ENCODE measurements around the gene JAK2. TPM values are rescaled to one million over a fixed set of nuclear protein-coding genes. Genes with fewer than 3 reads are reported as not detected.

JAK2 gene
- total and polyA plus RNA-seq, 9 of the 15 experiments (the other 6 are each of a cell fraction or from before 2014, with no cell fraction given): 4.7 to 23.4 (median 15.3) TPM

- intact Hi-C loops (cut with micrococcal nuclease): no loop called here
- no peak overlapping the region for H3K4me2 ChIP-seq (ENCODE audit: insufficient read depth, low read length)
- no peak overlapping the region for H3K9ac ChIP-seq (ENCODE audit: insufficient read depth in 1 of 2, low read depth in 2 of 2, low read length in 2 of 2)
- DNase-seq (ENCODE audit: extremely low read depth in 1 of 4, low spot score in 3 of 4): no peak
- H3K4me3 ChIP-seq: no peak overlapping the region
- no peak for TF ChIP-seq RBM17 (IDR thresholded peaks at IDR 0.05; ENCODE audit: borderline replicate concordance, low read depth, low read length)
- TF ChIP-seq HNRNPUL1 (IDR thresholded peaks at IDR 0.05; ENCODE audit: low read length): no peak
- TF ChIP-seq RUNX1 (IDR thresholded peaks at IDR 0.05; ENCODE audit: low read depth): no peak
- TF ChIP-seq, protein P1, sequence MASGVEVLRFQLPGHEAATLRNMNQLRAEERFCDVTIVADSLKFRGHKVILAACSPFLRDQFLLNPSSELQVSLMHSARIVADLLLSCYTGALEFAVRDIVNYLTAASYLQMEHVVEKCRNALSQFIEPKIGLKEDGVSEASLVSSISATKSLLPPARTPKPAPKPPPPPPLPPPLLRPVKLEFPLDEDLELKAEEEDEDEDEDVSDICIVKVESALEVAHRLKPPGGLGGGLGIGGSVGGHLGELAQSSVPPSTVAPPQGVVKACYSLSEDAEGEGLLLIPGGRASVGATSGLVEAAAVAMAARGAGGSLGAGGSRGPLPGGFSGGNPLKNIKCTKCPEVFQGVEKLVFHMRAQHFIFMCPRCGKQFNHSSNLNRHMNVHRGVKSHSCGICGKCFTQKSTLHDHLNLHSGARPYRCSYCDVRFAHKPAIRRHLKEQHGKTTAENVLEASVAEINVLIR (CRISPR knock-in tag; IDR thresholded peaks at IDR 0.05): no peak
- TF ChIP-seq ZNF354B (CRISPR knock-in tag; IDR thresholded peaks at IDR 0.05): no peak
- no peak for TF ChIP-seq RBM39 (optimal IDR thresholded peaks at IDR 0.05; ENCODE audit: low read depth, low read length)
- no peak for TF ChIP-seq BRD4 (IDR thresholded peaks at IDR 0.05)
- TF ChIP-seq ZNF217 (CRISPR knock-in tag; IDR thresholded peaks at IDR 0.05): no peak
- no peak for TF ChIP-seq BHLHE40 (IDR thresholded peaks at IDR 0.05; ENCODE audit: low read length)
- TF ChIP-seq CHD2 (IDR thresholded peaks at IDR 0.05; ENCODE audit: low read depth, low read length): no peak
- TF ChIP-seq, protein P2, sequence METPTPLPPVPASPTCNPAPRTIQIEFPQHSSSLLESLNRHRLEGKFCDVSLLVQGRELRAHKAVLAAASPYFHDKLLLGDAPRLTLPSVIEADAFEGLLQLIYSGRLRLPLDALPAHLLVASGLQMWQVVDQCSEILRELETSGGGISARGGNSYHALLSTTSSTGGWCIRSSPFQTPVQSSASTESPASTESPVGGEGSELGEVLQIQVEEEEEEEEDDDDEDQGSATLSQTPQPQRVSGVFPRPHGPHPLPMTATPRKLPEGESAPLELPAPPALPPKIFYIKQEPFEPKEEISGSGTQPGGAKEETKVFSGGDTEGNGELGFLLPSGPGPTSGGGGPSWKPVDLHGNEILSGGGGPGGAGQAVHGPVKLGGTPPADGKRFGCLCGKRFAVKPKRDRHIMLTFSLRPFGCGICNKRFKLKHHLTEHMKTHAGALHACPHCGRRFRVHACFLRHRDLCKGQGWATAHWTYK (CRISPR knock-in tag; IDR thresholded peaks at IDR 0.05): no peak
- no peak for TF ChIP-seq BMI1 (IDR thresholded peaks at IDR 0.05; ENCODE audit: low read length)
- TF ChIP-seq CXXC5 (CRISPR knock-in tag; IDR thresholded peaks at IDR 0.05): no peak
- BruUV-seq (replicated peaks): no TSS peak
- ChIA-PET CTCF (ENCODE audit: low intra/inter-chr PET ratio) (no interaction called here), POLR2A (no interaction called here)
- H3K36me3 ChIP-seq (ENCODE audit: control insufficient read depth, insufficient read depth, low read length): peaks cover 91% of the 10 kb centered on the region; the same call in 2 of the 3 replicates
- H3K79me2 ChIP-seq (ENCODE audit: control insufficient read depth, insufficient read depth, low read length): peaks cover 40% of the 10 kb centered on the region
- H3K27ac ChIP-seq (ENCODE audit: extremely low read depth, low read depth, low read length): no peak overlapping the region
- no peaks in the 10 kb centered on the region for H4K20me1 ChIP-seq (replicated peaks; ENCODE audit: control insufficient read depth, insufficient read depth, low read length)
- in situ Hi-C loops (cut with MboI): no loop called here
- H3K27me3 ChIP-seq (ENCODE audit: control insufficient read depth in 2 of 2, insufficient read depth in 2 of 2, low read length in 2 of 2): no peaks in the 10 kb centered on the region
- no peaks in the 10 kb centered on the region; a peak in 1 of 5 replicates for H3K4me1 ChIP-seq (replicated peaks in 1 of 2; ENCODE audit: control insufficient read depth in 2 of 2, insufficient read depth in 2 of 2, low read length in 2 of 2)
- WGBS (ENCODE audit: insufficient coverage, low coverage, missing lambda C conversion rate): 93% methylated on average over 3 of the region's 3 CpGs
- no peak for FAIRE-seq
- no peaks in the 10 kb centered on the region; the same call in 1 of the 2 replicates for H3K9me3 ChIP-seq (replicated peaks; ENCODE audit: control insufficient read depth, insufficient read depth, low read depth, low read length)
- no peak overlapping the region for H2AFZ ChIP-seq (ENCODE audit: low read depth, low read length)
- no peaks in the 10 kb centered on the region for H3K9me1 ChIP-seq (ENCODE audit: control insufficient read depth, insufficient read depth, low read length)
- ATAC-seq: no peak
Measured at GRCh38 chr9:5025416-5025815, 40.3 kb downstream of the JAK2 start.
